ENCODE results near the gene UCK2.

- TF ChIP-seq BHLHE40 (IDR thresholded peaks at IDR 0.05; ENCODE audit: borderline replicate concordance) (no peak), SP1 (IDR thresholded peaks at IDR 0.05) (no peak), ARNT (IDR thresholded peaks at IDR 0.05) (no peak), LEF1 (IDR thresholded peaks at IDR 0.05; ENCODE audit: borderline replicate concordance) (no peak), L3MBTL2 (conservative IDR thresholded peaks at IDR 0.05) (no peak), ZNF384 (IDR thresholded peaks at IDR 0.05) (no peak), SUZ12 (IDR thresholded peaks at IDR 0.05) (no peak), NFRKB (IDR thresholded peaks at IDR 0.05) (no peak), FOXA1 (IDR thresholded peaks at IDR 0.05) (no peak), TARDBP (IDR thresholded peaks at IDR 0.05) (no peak), PKNOX1 (IDR thresholded peaks at IDR 0.05) (no peak), CTBP1 (IDR thresholded peaks at IDR 0.05; ENCODE audit: borderline replicate concordance) (no peak), FOXK2 (IDR thresholded peaks at IDR 0.05) (no peak), FOXM1 (IDR thresholded peaks at IDR 0.05; ENCODE audit: borderline replicate concordance) (no peak)
Measured at GRCh38 chr1:165842671-165843129, 15.3 kb downstream of the UCK2 start.

All from HEK293T (cell line).